ENCODE measurements around the gene PSG2.
"Not testable (repeated sequence)": the region's sequence is repeated elsewhere in the genome, so short reads cannot be mapped to it uniquely, and the experiment has no call there.

Gene PSG2

DNA sequence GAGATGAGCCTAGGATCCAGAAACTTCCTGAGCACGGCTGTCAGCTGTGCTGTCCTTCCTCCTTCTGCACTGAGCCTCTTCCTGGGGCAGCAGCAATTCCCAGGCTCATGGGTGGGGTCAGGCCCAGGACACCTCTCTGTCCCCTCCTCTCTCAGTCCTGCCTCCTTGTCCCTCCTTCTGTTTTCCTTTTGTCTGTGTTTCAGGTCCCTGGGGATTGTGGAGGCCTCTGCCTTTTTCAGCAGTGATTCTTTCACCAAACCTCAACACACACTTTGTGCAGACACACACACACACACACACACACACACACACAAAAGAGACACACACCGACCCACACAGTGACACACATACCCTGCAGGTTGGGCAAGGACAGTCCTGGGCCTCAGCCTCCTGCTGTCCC, at the start of gene PSG2:
Gene PSG2, minus strand, starts transcription at position 101 of the 400 bp plus-strand sequence. CDS start 132 bp downstream, outside the sequence.
- DNase-seq, result not testable (repeated sequence)

DNA sequence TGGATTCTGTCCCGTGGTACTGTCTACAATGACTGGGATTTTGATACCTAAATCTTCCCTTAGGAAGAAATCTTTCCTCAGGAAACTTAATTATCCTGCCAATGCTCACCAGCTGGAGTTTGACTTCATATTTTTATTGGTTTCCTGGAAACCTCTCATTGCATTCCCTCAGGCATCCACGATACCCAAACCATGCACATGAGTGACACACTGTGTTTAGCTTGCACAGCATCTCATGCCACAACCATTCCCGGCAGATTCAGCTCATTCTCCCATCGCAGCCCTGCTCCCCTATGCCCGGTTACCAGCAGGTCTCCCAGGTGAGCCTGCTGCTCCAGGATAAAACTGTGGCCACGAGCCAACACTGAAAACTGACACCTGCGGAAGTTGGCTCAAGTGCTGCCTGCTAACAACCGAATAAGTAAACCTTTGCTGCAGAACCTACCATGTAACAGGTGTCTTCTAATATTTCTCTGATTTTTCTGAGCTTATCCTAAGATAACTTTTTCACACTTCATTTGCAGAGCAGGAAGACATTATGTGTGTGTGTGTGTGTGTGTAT, 48.9 kb upstream of the PSG2 start:
- DNase-seq, result not testable (repeated sequence)

DNA sequence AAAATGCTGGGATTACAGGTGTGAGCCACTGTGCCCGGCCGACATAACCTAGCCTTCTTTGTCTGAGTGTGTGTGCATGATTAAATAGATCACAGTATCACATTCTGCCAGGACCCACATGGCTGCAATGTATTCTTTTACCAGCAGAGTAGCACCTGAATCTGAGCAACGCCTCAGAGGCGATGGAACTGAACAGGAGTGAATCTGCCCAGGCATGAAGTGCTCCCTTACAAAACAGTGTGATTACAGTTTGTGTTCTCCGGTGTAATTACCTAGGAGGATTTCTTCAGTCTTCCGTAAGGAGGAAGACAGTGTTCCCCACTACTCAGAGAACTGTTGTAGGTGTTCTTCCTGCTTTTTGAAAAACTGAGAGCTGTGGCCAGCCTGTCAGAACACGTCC, 46.7 kb upstream of the PSG2 start:
- DNase-seq, result not testable (repeated sequence)

DNA sequence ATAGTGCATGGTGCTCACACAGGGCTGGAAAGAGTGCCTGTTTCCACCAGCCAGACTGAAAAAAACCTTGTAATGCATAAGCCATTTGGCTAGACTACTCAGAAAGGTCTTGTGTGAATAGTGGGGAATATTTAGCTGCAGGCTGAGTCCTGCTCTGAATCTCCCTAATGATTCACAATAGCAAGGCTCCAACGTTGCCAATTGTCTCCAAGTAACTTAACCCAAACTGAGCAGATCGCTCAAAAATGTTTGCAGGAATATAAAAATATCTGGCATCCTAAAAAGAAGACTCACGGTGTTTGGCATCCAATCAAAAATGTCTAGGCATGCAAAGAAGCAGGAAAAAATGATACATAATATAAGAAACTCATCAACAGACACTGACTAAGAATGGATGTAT, 44.8 kb upstream of the PSG2 start:
- not testable (repeated sequence) for DNase-seq

GRCh38 chr19:43126720-43127119, 44.2 kb upstream of the PSG2 start:
- no peak for DNase-seq

- no peak for DNase-seq
Observed at GRCh38 chr19:43124360-43124759, 41.9 kb upstream of the PSG2 start.

DNA sequence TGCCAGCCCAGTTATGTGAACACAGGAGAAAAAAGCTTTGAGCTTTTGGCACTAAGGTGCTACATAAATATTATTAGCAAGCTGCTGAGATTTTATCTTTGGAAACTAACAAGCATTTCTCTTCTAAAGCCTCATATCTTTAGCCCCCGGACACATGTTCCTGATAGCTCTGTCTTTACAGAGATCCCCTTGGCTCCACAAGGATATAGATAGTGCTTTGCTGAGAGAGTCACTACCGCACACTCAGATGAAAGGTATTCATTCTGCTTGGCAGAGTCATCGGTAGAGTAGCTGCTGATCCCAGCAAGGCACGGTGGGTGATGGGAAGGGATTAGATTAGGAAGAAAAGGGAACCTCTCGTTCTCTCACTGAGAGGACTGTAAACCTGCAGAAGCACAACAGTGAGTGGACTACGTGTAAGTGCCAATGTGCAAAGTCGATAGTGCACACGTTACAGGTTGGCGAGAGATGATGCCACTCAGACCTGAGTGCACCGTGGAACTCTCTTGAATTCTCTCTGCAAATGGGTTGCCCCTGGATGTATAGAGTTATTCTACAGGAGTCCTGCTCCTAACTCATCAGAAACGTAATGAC, 38.0 kb upstream of the PSG2 start:
- not testable (repeated sequence) for DNase-seq

DNA sequence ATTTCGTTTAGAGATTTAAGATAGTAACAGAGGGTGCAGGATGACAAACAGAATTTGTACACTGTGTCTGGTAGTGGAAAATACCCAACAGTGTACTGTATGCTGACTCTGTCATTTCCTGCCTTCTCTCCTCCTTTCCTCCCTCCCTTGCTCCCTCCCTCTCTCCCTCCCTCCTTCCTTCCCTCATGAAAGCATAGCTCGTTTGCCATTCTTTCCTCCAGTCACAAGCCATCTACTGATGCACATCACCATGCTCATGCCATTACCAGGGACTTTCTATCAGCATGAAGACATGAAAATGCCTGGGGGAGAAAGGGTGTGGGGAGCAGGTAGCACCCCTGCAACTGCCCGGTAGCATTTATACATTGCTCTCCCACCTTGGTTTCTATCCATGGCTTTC, 37.0 kb upstream of the PSG2 start:
- DNase-seq, result not testable (repeated sequence)

DNA sequence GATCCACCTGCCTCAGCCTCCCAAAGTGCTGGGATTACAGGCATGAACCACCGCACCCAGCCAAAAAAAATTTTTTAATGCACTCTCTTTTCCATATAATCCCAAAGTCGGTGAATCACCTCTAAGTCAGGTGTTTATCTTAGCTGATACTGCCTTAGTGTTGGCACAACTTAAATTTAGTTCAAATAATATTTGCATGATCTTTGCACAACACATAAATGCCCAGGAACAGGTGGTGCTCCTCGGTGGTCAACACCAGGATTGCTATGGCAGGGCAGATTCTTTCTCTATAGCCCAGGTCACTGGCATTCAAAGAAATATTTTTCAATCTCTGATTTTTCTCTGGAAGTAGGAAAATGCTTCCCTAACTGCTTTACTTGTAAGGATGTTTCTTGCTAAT, 33.9 kb upstream of the PSG2 start:
- not testable (repeated sequence) for DNase-seq

DNA sequence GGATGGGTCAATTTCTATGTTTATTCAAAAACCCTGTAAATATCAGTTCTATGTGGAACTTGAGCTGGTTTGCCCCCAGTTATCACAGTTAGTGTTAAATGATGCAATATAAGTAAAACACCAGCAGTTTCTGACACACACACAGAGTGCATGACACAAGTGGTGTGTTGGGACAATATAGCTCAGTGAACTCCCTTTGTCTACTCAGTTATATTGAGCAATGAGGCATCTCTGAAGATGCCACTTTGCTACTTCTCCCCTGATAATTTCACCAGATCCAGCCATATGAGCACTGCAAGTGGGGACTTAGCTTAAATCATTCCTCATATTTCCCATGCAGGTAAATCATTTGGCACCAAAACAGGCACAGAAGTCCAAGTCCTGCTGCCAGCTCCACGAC, 33.0 kb upstream of the PSG2 start:
- not testable (repeated sequence) for DNase-seq

DNA sequence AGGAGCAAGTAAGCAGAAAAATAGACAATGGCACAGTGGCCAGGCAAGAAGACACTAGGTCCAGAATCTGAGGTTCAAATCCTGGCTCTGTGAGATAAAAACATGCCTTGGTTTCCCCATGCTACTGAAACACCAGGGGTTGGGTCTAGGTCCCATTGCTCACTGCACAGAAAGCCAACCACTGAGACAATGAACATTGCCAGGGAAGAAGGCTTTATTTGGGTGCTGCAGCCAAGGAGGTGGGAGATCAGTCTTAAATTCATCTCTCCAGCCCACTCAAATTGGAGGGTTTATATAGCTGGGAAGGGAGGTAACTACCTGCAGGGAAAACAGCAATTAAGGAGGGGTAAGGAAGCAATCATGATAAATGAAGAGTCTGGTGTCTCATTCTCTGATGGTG, 32.6 kb upstream of the PSG2 start:
- not testable (repeated sequence) for DNase-seq

- not testable (repeated sequence) for DNase-seq
Observed at GRCh38 chr19:43114626-43115025, 32.1 kb upstream of the PSG2 start.

DNA sequence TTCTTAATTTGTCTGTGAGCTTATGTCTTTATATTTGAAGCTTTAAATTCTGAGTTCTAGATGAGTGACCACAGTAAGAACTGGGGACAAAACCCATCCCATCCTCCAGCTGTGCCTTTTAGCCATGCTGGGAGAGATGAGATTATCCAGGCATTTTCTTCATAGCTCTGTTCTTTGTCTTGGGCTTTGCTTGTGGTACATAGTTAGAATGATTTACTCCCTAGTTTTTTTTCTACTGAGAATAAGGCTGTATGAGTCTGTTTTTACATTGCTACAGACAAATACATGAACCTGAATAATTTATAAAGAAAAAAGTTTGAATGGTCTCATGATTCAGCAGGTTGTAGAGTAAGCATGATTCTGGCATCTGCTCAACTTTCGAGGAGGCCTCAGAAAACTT, 24.9 kb upstream of the PSG2 start:
- not testable (repeated sequence) for DNase-seq

GRCh38 chr19:43105496-43105895, 23.0 kb upstream of the PSG2 start:
- DNase-seq, result no peak

GRCh38 chr19:43104215-43104850, 21.8 kb upstream of the PSG2 start:
- DNase-seq, result peak; percentile 0

DNA sequence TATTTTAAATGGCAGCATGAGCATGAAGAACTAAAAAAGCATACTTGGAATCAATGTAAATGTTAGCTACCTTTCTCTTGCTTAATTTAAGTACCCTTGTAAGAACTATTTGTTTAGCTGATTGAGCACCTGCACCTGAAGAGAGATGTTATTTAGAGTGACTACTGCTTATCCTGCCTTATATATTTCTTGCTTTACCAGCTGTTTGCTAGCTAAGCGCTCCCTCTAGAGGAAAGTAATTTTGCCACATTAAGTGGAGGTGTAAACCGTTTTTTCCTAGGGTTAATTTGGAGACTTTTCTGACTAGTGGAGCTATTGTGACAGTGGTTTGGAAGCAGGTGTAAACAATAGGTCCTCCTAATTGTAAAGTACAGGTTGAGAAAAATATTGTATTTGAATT, 19.4 kb upstream of the PSG2 start:
- no peak for DNase-seq

DNA sequence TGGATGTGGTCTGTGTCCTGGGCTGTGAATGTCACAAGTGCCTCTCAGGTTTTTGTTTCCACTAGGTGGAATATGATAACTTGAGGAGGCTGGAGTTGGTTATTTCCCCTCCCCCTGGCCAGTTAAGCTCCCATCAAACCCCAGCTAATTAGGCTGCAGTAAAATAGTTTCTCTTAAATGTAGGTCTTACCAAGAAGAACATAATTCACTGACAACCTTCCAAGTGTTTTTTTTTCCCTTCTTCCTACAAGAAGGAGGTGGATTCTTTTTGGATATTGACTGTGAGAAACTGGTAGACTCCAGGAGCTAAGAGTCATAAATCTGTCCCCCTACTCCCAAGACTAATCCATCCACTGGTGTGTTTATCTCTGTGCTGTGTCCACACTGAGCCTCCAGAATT, 15.9 kb upstream of the PSG2 start:
- DNase-seq, result not testable (repeated sequence)

GRCh38 chr19:43087702-43088340, 5.3 kb upstream of the PSG2 start:
- DNase-seq, result peak; percentile 2

DNA sequence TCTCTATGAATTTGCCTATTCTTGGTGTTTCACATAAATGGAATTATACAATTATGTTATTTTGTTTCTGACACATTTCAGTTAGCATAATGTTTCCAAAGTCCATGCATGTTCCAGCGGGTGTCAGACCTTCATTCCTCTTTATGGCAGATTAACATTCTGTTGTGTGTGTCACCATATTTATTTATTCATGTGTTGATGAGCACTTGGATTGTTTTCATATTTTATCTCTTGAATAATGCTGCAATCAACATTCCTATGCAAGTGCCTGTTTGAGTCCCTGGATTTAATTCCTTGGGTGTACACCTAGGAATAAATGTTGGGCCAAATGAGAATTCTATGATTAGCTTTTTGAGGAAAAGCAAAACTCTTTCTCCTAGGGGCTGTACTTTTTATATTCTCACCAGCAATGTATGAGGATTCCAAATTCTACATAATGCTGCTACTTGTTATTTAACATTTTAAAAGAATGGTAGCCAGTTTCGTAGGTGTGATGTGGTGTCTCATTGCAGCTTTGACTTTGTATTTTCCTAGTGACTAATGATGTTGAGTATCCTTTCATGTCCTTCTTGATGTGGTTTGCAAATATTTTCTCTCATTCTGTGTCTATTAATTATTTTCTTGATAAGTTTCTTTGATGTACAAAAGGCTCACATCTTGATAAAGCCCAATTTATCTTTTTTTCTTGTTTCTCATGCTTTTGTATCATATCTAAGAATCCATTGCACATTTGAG, 3.5 kb upstream of the PSG2 start:
- DNase-seq, result not testable (repeated sequence)

- DNase-seq, result not testable (repeated sequence)
Observed at GRCh38 chr19:43084196-43084832, 1.8 kb upstream of the PSG2 start.

GRCh38 chr19:43083721-43084120, 1.2 kb upstream of the PSG2 start:
- DNase-seq, result not testable (repeated sequence)

DNA sequence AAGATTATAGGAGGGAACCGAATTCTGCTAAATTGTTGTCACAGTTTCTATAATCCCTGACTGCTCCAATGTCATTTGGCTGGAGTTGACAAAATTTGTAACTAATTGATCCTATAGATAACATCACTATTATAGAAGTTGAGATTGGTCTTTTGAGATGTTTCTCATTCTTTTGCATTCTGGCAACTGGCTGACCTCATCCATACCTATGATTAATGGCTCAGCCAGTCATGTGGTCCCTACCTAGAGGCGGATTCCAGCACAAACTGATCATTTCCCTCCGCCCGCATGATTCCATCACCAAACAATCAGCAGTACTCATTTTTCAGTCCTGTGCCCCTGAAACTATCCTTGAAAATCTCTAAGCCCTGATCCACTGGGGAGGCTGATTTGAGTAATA, 4.2 kb downstream of the PSG2 start:
- DNase-seq, result no peak

- DNase-seq, result not testable (repeated sequence)
Observed at GRCh38 chr19:43077881-43078280, 4.6 kb downstream of the PSG2 start.

Measured in inflammatory macrophage treated with lipopolysaccharide for 4 hours (primary cell).